T-cell (primary cell): Measurements from ENCODE around the gene CDH13. TPM values are rescaled to one million over a fixed set of nuclear protein-coding genes. Genes with fewer than 3 reads are reported as not detected.
A peak's percentile ranks its signal among the peaks of the same experiment; 100 is the strongest.

Experiments
- ATAC-seq, 4 experiments: fragments of 200-7000 bp in 3 of 4; fragments of 150-1000 bp in 1 of 4; cut with Tn5 transposase; replicated peaks in 1 of 4; 1 replicate in 3 of 4; 2 replicates in 1 of 4; pipeline ENCODE4 v1.10.0; 2021; ENCODE audit warnings: moderate library complexity in 3 of 4, mild to moderate bottlenecking in 2 of 4, moderate number of reproducible peaks in 1 of 4
- CTCF ChIA-PET, 2 donors: fragments of 300-600 bp; sonication (Branson Sonifier 250); formaldehyde crosslinking; loops; one replicate each; lab custom pipeline; 2022; ENCODE audit warnings: antibody characterized with exemption in 2 of 2; lab: Charles Lee
- POLR2A ChIA-PET, 2 donors: fragments of 300-600 bp; sonication (Branson Sonifier 250); formaldehyde crosslinking; loops; one replicate each; lab custom pipeline; 2022; ENCODE audit warnings: antibody characterized with exemption in 2 of 2; lab: Charles Lee
- DNase-seq, 35 experiments: peaks; one replicate each; pipeline versions ENCODE4 v3.0.0 to v3.0.0-alpha.2; 2013 to 2023
- H3K27ac ChIP-seq: one replicate; pipeline ENCODE4 v1.5.1; 2013; ENCODE audit warnings: low read length
- H3K27me3 ChIP-seq, 2 experiments: replicated peaks in 1 of 2; 1 replicate in 1 of 2; 2 replicates in 1 of 2; pipeline versions ENCODE4 v1.6.1 to v1.7.0; 2013; ENCODE audit warnings: low read length in 1 of 2, mixed read lengths in 1 of 2; ENCODE audit not compliant: control insufficient read depth in 2 of 2, insufficient read depth in 2 of 2; ENCODE audit errors: extremely low read depth in 1 of 2
- H3K36me3 ChIP-seq, 2 donors: 1 replicate in 1 of 2; 2 replicates in 1 of 2; pipeline versions ENCODE4 v1.6.1 to v1.7.0; 2013; ENCODE audit warnings: low read length in 1 of 2; ENCODE audit not compliant: control insufficient read depth in 2 of 2, insufficient read depth in 1 of 2; ENCODE audit errors: extremely low read depth in 1 of 2
- H3K4me1 ChIP-seq, 2 experiments: 1 replicate in 1 of 2; 2 replicates in 1 of 2; pipeline versions ENCODE4 v1.6.1 to v1.7.0; 2013; ENCODE audit warnings: low read length in 2 of 2, mixed read lengths in 1 of 2; ENCODE audit not compliant: insufficient read depth in 2 of 2, control insufficient read depth in 1 of 2; ENCODE audit errors: extremely low read depth in 1 of 2
- H3K4me3 ChIP-seq, 2 donors: 1 replicate in 1 of 2; 2 replicates in 1 of 2; pipeline versions ENCODE4 v1.5.1 to v1.7.0; 2013; ENCODE audit warnings: mild to moderate bottlenecking in 2 of 2, low read length in 1 of 2, moderate library complexity in 1 of 2; ENCODE audit not compliant: control insufficient read depth in 1 of 2; ENCODE audit errors: extremely low read depth in 1 of 2
- H3K9me3 ChIP-seq: 2 replicates; pipeline ENCODE4 v1.7.0; 2013
- H3K27ac Mint-ChIP-seq, 2 donors: one replicate each; pipeline ENCODE4 v1.8.0; 2020 to 2021; ENCODE audit warnings: mild to moderate bottlenecking in 2 of 2, mixed read lengths in 2 of 2
- H3K27me3 Mint-ChIP-seq, 2 donors: one replicate each; pipeline ENCODE4 v1.8.0; 2021 to 2022; ENCODE audit warnings: mixed read lengths in 2 of 2
- H3K36me3 Mint-ChIP-seq: one replicate; pipeline ENCODE4 v1.8.0; 2021; ENCODE audit warnings: mixed read lengths
- H3K4me1 Mint-ChIP-seq, 3 donors: one replicate each; pipeline ENCODE4 v1.8.0; 2020 to 2022; ENCODE audit warnings: mixed read lengths in 3 of 3, mild to moderate bottlenecking in 1 of 3
- H3K4me3 Mint-ChIP-seq, 3 donors: one replicate each; pipeline ENCODE4 v1.8.0; 2020 to 2022; ENCODE audit warnings: mild to moderate bottlenecking in 3 of 3, mixed read lengths in 3 of 3, moderate library complexity in 3 of 3
- H3K9me3 Mint-ChIP-seq, 3 donors: one replicate each; pipeline ENCODE4 v1.8.0; 2020 to 2022; ENCODE audit warnings: mixed read lengths in 3 of 3
- WGBS: methylation state at CpG from one replicate; pipeline ENCODE4 v1.1.5; 2013; ENCODE audit warnings: missing lambda C conversion rate; ENCODE audit not compliant: insufficient coverage; 5-methylcytosine and 5-hydroxymethylcytosine counted together
- total RNA-seq, 35 experiments: library from RNA in 6 of 35; stranded (reverse) in 6 of 35; fragments of 120-200 nt in 1 of 35; gene quantifications; one replicate each; pipeline versions ENCODE4 v1.2.1 to v1.2.4 and lab custom pipeline; 2013 to 2026

The CDH13 gene
- total RNA-seq, 5 donors from 2014 or later (not counting 1 experiment from before 2014, with no cell fraction given) = not detected

GRCh38 chr16:82668094-82668493, 41.3 kb downstream of the CDH13 start:
- WGBS = 100% methylated on average over 1 of the region's 3 CpGs
- Mint-ChIP-seq H3K27me3 (peaks cover 0 to 5% of the 10 kb centered on the region in 2 donors), H3K9me3 (no peaks in the 10 kb centered on the region), H3K27ac (no peak overlapping the region), H3K4me1 (no peaks in the 10 kb centered on the region), H3K4me3 (no peak overlapping the region), H3K36me3 (no peaks in the 10 kb centered on the region)
- Histone ChIP-seq H3K4me3 (no peak overlapping the region), H3K9me3 (no peaks in the 10 kb centered on the region), H3K36me3 (no peaks in the 10 kb centered on the region), H3K27ac (no peak overlapping the region), H3K4me1 (no peaks in the 10 kb centered on the region), H3K27me3 (peaks cover 0 to 3% of the 10 kb centered on the region in 2 experiments)
- ChIA-PET POLR2A (no interaction called here), CTCF (interaction anchor here in 1 of 2 donors (0.6 kb wide), 1 partner anchor 452 kb away, joined by 3 read pairs; no protein-coding TSS in a partner anchor)
- DNase-seq (no peak), ATAC-seq (no peak)

- H3K36me3 Mint-ChIP-seq = no peaks in the 10 kb centered on the region
- CTCF ChIA-PET = interaction anchor here in 1 of 2 donors (0.7 kb wide), 1 partner anchor 15 kb away, joined by 7 read pairs; no protein-coding TSS in a partner anchor
Measured at GRCh38 chr16:82671741-82672140, 45.0 kb downstream of the CDH13 start.

GRCh38 chr16:82672676-82673075, 45.9 kb downstream of the CDH13 start:
- H3K27ac ChIP-seq = no peak overlapping the region
- Mint-ChIP-seq H3K4me1 (no peaks in the 10 kb centered on the region), H3K27me3 (peaks cover 0 to 2% of the 10 kb centered on the region in 2 donors), H3K9me3 (no peaks in the 10 kb centered on the region), H3K27ac (no peak overlapping the region), H3K36me3 (no peaks in the 10 kb centered on the region), H3K4me3 (no peak overlapping the region)
- H3K9me3 ChIP-seq = no peaks in the 10 kb centered on the region
- H3K27me3 ChIP-seq = peaks cover 0 to 3% of the 10 kb centered on the region in 2 experiments
- ChIA-PET CTCF (no interaction called here), POLR2A (no interaction called here)
- no peak for ATAC-seq
- H3K4me1 ChIP-seq = no peaks in the 10 kb centered on the region
- no peak overlapping the region for H3K4me3 ChIP-seq
- DNase-seq = no peak
- H3K36me3 ChIP-seq = no peaks in the 10 kb centered on the region
- WGBS = no CpG with 5 or more reads among the region's 3 CpGs

More at GRCh38 chr16:82671741-82672140, 45.0 kb downstream of the CDH13 start:
- ATAC-seq (no peak), DNase-seq (peak in 12 of 35 experiments; percentile 6 to 67 (median 20))
- Histone ChIP-seq H3K9me3 (no peaks in the 10 kb centered on the region), H3K27me3 (peaks cover 0 to 3% of the 10 kb centered on the region in 2 experiments), H3K4me1 (no peaks in the 10 kb centered on the region), H3K27ac (no peak overlapping the region), H3K4me3 (no peak overlapping the region), H3K36me3 (no peaks in the 10 kb centered on the region)
- H3K4me1 Mint-ChIP-seq = no peaks in the 10 kb centered on the region
- no CpG with 5 or more reads among the region's 3 CpGs for WGBS
- H3K27ac Mint-ChIP-seq = no peak overlapping the region
- peaks cover 2 to 5% of the 10 kb centered on the region in 2 donors for H3K27me3 Mint-ChIP-seq
- no peak overlapping the region for H3K4me3 Mint-ChIP-seq
- H3K9me3 Mint-ChIP-seq = no peaks in the 10 kb centered on the region
- POLR2A ChIA-PET = no interaction called here

GRCh38 chr16:82675300-82675699, 48.5 kb downstream of the CDH13 start:
- H3K4me1 ChIP-seq = no peaks in the 10 kb centered on the region
- H3K36me3 ChIP-seq = no peaks in the 10 kb centered on the region
- no peak for ATAC-seq
- Mint-ChIP-seq H3K27ac (no peak overlapping the region), H3K4me1 (no peaks in the 10 kb centered on the region), H3K9me3 (no peaks in the 10 kb centered on the region), H3K27me3 (peaks cover 0 to 2% of the 10 kb centered on the region in 2 donors), H3K4me3 (no peak overlapping the region), H3K36me3 (no peaks in the 10 kb centered on the region)
- no peaks in the 10 kb centered on the region for H3K9me3 ChIP-seq
- no peaks in the 10 kb centered on the region for H3K27me3 ChIP-seq
- no peak for DNase-seq
- H3K27ac ChIP-seq = no peak overlapping the region
- no peak overlapping the region for H3K4me3 ChIP-seq
- POLR2A ChIA-PET = no interaction called here
- 79% methylated on average over 2 of the region's 3 CpGs for WGBS
- CTCF ChIA-PET = no interaction called here

GRCh38 chr16:82681592-82681991, 54.8 kb downstream of the CDH13 start:
- ATAC-seq = no peak
- H3K36me3 ChIP-seq = no peaks in the 10 kb centered on the region

GRCh38 chr16:82682767-82683166, 56.0 kb downstream of the CDH13 start:
- H3K4me1 Mint-ChIP-seq = no peaks in the 10 kb centered on the region
- ChIA-PET CTCF (no interaction called here), POLR2A (no interaction called here)
- H3K4me1 ChIP-seq = no peaks in the 10 kb centered on the region
- no peaks in the 10 kb centered on the region for H3K27me3 ChIP-seq
- no peaks in the 10 kb centered on the region for H3K9me3 ChIP-seq
- H3K9me3 Mint-ChIP-seq = peaks cover 0 to 4% (median 0%) of the 10 kb centered on the region in 3 donors
- H3K27ac Mint-ChIP-seq = no peak overlapping the region
- no peaks in the 10 kb centered on the region for H3K36me3 Mint-ChIP-seq
- H3K36me3 ChIP-seq = no peaks in the 10 kb centered on the region
- H3K4me3 ChIP-seq = no peak overlapping the region
- peaks cover 0 to 10% of the 10 kb centered on the region in 2 donors for H3K27me3 Mint-ChIP-seq
- no peak overlapping the region for H3K4me3 Mint-ChIP-seq
- H3K27ac ChIP-seq = no peak overlapping the region
- 57% methylated on average over 4 of the region's 4 CpGs for whole genome bisulfite sequencing
- ATAC-seq = no peak
- no peak for DNase-seq

More at GRCh38 chr16:82681592-82681991, 54.8 kb downstream of the CDH13 start:
- Mint-ChIP-seq H3K4me3 (no peak overlapping the region), H3K9me3 (no peaks in the 10 kb centered on the region), H3K27ac (no peak overlapping the region), H3K4me1 (no peaks in the 10 kb centered on the region), H3K36me3 (no peaks in the 10 kb centered on the region), H3K27me3 (peaks cover 0 to 7% of the 10 kb centered on the region in 2 donors)
- no peak overlapping the region for H3K4me3 ChIP-seq
- no peaks in the 10 kb centered on the region for H3K27me3 ChIP-seq
- no peaks in the 10 kb centered on the region for H3K4me1 ChIP-seq
- ChIA-PET POLR2A (no interaction called here), CTCF (no interaction called here)
- H3K27ac ChIP-seq = no peak overlapping the region
- WGBS = 80% methylated on average over 11 of the region's 11 CpGs
- DNase-seq = no peak
- no peaks in the 10 kb centered on the region for H3K9me3 ChIP-seq
